Measurements from ENCODE around the gene TNK2.
A peak's percentile ranks its signal among the peaks of the same experiment; 100 is the strongest.
"Not testable (repeated sequence)": the region's sequence is repeated elsewhere in the genome, so short reads cannot be mapped to it uniquely, and the experiment has no call there.

Gene TNK2

GRCh38 chr3:195907934-195908693, at the start of gene TNK2:
Gene TNK2 (minus strand): TSS chr3:195908551. CDS start chr3:195888588, 19,963 bp downstream.
- DNase-seq = no peak

DNA sequence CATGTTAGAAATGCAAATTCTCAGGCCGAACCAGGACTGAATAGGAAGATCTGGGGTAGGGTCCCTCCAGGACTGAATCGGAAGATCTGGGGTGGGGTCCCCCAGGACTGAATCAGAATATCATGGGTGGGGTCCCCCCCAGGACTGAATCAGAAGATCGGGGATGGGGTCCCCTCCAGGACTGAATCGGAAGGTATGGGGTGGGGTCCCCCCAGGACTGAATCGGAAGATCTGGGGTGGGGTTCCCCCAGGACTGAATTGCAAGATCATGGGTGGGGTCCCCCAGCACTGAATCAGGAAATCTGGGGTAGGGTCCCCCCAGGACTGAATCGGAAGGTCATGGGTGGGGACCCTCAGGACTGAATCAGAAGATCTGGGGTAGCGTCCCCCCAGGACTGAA, 48.2 kb upstream of the TNK2 start:
- DNase-seq = no peak

DNA sequence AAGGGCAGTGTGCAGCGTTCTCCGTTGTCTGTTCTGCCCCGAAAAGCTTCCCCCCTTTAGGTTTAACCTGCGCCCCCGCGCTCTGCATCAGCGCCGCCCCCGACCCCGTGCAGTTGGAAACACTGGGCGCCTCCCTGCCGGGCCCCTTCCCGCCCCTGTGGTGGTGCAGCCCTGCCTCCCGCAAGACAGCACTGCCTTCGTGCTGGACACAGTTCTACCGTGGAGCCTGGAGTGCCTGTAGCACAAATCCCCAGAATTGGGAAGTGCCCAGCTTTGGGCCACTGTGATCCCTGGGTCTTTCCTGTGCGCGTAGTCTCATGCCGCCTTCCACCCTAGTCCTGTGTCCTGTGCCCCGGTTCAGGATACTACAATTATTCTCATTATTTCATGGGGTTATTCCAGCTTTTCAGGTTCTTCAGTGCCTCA, 47.1 kb upstream of the TNK2 start:
- DNase-seq = not testable (repeated sequence)

DNA sequence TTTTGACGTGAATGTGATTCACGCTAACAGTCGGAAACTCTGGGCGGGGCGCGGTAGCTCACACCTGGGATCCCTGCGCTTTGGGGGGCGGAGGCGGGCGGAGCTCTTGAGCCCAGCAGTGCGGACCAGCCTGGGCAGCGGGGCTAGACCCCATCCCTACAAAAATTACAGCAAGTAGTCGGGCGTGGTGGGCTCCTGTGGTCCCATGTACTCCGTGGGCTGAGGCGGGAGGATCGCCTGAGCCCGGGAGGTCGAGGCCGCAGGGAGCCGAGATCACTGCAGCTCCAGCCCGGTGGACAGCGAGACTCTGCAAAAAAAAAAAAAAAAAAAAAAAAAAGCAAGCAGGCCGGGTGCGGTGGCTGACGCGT, 46.4 kb upstream of the TNK2 start:
- not testable (repeated sequence) for DNase-seq

- peak; percentile 59 for DNase-seq
Observed at GRCh38 chr3:195954052-195954751, 45.9 kb upstream of the TNK2 start.

DNA sequence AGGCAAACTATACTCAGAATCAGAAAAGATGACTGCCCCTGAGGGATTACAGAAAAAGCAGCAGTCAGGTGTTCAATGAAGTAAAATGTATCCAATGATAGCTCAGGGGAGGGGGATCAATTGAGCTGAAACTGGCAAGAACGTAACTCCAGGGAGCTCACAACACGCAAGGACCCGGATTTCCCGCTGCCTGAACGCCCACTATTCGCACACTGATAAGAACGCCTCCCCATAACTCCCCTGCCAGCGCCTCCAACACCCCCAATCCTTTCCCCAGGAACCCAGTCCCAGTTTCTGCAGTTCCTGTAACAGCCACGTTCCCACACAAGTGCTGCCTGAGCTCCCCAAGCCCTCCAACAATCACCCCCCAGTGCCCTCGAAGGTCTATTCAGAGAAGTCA, 44.2 kb upstream of the TNK2 start:
- not testable (repeated sequence) for DNase-seq

DNA sequence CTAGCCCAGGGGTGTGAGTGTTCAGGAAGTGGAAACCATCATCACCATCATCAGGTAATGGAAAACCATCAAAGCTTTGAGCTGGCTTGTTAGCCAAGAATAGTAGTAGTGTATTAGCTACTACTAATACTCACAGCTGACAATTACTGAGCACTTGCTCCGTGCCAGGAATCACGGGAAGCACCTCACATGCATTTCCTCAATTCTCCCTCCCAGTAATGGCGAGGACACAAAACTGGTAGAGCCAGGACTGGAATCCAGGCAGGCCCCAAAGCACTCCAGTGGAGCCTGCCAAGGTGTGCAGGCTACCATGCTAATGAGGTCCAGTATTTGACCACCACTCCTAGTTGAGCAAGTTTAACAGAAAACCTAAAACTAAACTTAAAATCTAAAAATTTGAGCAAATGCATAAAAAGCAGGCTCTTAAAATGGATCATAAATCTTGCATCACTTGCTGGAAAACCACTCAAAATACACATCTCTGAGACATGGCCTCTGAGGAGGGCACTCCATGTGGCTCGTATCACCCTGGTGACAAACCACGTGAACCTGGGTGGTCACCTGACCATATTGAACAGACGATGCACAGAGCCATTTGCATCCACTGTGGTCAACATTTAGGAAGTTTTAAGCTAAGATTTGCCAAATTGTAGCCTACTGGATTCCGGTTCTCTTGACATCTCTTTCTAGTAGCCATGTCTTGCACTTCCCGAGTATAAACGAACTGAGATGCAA, 43.3 kb upstream of the TNK2 start:
- DNase-seq = not testable (repeated sequence)

DNA sequence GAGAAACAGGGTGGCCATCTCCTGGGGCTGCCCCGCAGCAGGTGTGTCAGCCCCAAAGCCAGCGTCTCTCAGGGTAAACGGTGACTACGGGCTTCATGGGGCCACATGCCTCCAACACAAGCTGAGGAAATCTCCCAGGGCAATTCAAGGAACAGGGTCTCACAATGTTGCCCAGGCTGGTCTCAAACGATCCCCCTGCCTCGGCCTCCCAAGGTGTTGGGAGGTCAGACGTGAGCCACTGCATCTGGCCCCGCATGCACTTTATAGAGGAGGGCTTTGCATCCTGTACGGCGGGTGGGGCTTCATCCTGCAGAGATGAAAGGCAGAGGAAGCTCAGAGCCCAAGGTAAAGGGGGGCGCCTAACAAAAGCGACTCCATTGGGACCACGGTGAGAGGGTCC, 42.4 kb upstream of the TNK2 start:
- DNase-seq = not testable (repeated sequence)

DNA sequence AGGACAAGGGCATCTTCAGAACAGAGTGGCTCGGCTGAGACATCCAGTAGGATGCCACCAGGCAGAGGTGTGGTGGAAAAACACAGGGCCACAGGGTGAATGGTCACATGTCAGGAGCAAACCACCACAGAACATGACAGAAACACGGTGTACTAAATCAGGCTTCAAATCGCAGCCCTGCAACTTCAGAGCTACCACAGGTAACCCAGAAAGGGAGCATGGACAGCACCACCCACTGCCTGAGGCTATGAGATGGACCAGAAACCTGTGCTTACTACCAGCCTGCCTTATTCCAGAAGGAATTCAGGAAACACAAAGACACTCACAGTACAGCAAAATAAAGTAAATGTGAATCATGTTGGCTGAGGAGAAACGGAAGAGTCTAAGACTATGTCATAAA, 41.8 kb upstream of the TNK2 start:
- not testable (repeated sequence) for DNase-seq

GRCh38 chr3:195946910-195947699, 38.8 kb upstream of the TNK2 start:
- not testable (repeated sequence) for DNase-seq

DNA sequence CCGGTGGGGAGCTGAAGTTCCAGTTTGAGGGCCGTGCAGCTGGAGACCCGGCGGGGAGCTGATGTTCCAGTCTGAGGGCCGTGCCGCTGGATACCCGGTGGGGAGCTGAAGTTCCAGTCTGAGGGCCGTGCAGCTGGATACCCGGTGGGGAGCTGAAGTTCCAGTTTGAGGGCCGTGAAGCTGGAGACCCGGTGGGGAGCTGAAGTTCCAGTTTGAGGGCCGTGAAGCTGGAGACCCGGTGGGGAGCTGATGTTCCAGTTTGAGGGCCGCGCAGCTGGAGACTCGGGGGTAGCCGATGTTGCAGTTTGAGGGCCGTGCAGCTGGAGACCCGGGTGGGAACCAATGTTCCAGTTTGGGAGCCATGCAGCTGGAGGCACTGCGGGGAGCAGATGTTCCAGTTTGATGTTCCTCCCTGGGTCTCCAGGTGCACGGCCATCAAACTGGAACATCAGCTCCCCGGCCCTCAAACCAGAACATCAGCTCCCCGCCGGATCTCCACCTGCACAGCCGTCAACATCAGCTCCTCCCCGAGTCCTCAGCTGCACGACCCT, 33.0 kb upstream of the TNK2 start:
- not testable (repeated sequence) for DNase-seq

DNA sequence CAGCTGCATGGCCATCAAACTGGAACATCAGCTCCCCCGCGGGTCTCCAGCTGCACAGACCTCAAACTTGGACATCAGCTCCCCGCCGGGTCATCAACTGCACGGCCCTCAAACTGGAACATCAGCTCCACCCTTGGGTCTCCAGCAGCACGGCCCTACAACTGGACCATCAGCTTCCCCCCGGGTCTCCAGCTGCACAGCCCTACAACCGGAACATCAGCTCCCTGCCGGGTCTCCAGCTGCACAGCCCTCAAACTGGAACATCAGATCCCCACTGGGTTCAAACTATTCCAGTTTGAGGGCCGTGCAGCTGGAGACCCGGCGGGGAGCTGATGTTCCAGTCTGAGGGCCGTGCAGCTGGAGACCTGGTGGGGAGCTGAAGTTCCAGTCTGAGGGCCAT, 32.5 kb upstream of the TNK2 start:
- DNase-seq = not testable (repeated sequence)

DNA sequence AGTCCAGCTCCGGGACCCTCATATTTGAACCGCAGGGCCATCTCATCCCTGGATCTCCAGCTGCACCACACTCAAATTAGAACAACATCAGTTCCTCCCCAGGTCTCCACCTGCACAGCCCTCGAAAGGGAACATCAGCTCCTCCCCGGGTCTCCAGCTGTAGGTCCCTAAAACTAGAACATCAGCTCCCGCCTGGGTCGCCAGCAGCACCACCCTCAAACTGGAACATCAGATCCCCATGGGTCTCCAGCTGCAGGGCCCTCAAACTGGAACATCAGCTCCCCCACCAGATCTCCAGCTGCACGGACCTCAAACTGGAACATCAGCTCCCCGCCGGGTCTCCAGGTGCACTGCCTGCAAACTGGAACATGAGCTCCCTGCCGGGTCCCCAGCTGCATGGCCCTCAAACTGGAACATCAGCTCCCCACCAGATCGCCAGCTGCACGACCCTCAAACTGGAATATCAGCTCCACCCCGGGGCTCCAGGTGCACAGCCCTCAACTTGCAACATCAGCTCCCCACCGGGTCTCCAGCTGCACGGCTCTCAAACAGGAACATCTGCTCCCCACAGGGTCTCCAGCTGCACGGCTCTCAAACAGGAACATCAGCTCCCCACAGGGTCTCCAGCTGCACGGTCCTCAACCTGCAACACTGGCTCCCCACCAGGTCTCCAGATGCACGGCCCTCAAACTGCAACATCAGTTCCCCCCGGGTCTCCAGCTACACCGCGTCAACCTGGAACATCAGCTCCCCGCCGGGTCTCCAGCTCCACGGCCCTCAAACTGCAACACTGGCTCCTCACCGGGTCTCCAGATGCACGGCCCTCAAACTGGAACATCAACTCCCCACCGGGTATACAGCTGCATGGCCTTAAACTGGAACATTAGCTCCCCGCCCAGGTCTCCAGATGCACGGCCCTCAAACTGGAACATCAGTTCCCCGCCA, 31.4 kb upstream of the TNK2 start:
- not testable (repeated sequence) for DNase-seq

GRCh38 chr3:195933044-195933430, 24.7 kb upstream of the TNK2 start:
- not testable (repeated sequence) for DNase-seq

GRCh38 chr3:195932418-195933043, 24.2 kb upstream of the TNK2 start:
- DNase-seq = no peak

DNA sequence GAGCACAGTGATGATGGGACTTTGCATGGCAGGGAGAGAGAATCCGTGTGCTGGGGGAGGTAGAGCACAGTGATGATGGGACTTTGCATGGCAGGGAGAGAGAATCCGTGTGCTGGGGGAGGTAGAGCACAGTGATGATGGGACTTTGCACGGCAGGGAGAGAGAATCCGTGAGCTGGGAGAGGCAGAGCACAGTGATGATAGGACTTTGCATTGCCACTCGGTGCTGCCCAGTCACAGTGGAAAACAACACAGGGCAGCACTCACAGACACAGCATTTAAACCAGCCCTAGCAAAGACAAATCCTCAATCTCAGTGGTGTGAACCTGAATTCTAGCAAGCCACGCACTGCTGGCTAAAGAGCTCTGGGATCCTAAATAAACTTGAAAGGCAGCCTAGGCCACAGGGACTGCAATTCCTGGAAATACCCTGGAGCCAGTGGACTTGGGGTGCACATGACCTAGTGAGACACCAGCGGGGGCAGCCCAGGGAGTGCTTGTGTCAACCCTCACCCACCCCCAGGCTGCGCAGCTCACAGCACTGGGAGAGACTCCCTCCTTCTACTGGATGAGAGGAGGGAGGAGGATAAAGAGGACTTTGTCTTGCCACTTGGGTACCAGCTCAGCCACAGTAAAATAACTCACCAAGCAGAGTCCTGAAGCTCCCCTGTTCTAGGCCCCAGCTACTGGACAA, 23.4 kb upstream of the TNK2 start:
- DNase-seq = peak; percentile 21

DNA sequence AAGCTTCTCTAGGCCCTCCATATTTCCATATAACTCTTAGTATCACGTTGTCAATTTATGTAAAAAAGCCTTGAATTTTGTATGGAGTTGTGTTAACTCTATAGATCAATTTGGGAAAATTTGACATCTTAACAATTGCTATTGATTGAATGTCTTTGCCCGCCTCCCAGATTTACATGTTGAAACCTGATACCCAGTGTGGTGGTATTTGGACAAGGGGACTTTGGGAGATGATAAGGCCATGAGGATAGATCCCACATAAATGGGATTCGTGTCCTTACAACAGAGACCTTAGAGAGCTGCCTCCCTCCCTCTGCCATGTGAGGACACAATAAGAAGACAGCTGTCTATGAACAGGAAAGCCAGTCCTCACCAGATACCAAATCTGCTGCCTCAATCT, 21.1 kb upstream of the TNK2 start:
- DNase-seq = no peak

DNA sequence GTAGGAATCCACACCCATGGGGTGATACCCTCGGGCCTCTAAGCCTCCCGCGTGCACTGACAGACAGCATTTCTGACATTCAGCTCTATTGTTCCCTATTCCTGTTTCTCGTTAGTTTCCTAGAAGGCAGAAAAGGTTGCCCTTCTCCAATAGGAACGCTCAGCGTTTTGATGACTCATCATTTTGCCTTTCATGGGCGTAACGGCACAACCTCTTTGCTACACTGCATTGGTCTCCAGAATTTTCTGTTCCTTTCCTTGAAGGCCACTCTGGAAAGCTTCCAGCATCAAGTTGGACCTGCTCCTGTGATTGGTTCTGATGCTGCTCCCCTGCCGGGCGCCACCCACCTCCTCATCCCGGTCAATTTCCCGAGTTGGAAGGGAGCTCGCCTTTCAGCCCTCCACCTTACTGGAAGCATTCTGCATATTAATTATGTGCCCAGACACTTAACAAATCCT, 13.0 kb upstream of the TNK2 start:
- DNase-seq = no peak

GRCh38 chr3:195918176-195918575, 9.8 kb upstream of the TNK2 start:
- no peak for DNase-seq

DNA sequence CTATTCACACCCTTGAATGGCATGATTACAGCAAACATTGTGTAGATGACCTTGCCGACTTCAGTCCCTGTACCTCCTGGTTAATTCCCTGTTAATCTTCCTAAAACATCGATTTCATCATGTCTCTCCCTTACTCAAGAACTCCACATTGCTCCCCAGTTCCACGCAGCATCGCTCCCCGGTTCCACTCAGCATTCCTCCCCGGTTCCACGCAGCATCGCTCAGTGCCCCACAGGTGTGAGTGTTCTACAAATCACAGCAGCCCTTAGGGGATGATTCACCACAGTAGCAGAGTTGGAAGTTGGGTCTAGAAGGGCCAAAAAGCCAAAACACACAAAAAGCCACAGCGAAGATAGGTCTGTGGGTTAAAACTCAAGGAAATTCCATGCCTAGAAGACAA, 8.6 kb upstream of the TNK2 start:
- DNase-seq = no peak

Data from right hindlimb (tissue), 1 donor.